AG09309 (cell line): ENCODE results near the gene IGSF1.

Experiments used
- DNase-seq: peaks from one replicate; pipeline ENCODE4 v3.0.0-alpha.2; 2010; ENCODE audit warnings: low read depth
- H3K4me3 ChIP-seq: 2 replicates; pipeline ENCODE4 v1.5.1; 2011; ENCODE audit warnings: mild to moderate bottlenecking, low read depth, low read length, moderate library complexity; ENCODE audit not compliant: control insufficient read depth
- TF ChIP-seq, protein P1 (sequence below): IDR thresholded peaks from 2 replicates; pipeline ENCODE4 v1.5.1; 2011; ENCODE audit warnings: mild to moderate bottlenecking, low read depth, low read length, inconsistent platforms; ENCODE audit not compliant: insufficient read depth, control insufficient read depth; ENCODE audit errors: missing control alignments

The IGSF1 gene, protein sequence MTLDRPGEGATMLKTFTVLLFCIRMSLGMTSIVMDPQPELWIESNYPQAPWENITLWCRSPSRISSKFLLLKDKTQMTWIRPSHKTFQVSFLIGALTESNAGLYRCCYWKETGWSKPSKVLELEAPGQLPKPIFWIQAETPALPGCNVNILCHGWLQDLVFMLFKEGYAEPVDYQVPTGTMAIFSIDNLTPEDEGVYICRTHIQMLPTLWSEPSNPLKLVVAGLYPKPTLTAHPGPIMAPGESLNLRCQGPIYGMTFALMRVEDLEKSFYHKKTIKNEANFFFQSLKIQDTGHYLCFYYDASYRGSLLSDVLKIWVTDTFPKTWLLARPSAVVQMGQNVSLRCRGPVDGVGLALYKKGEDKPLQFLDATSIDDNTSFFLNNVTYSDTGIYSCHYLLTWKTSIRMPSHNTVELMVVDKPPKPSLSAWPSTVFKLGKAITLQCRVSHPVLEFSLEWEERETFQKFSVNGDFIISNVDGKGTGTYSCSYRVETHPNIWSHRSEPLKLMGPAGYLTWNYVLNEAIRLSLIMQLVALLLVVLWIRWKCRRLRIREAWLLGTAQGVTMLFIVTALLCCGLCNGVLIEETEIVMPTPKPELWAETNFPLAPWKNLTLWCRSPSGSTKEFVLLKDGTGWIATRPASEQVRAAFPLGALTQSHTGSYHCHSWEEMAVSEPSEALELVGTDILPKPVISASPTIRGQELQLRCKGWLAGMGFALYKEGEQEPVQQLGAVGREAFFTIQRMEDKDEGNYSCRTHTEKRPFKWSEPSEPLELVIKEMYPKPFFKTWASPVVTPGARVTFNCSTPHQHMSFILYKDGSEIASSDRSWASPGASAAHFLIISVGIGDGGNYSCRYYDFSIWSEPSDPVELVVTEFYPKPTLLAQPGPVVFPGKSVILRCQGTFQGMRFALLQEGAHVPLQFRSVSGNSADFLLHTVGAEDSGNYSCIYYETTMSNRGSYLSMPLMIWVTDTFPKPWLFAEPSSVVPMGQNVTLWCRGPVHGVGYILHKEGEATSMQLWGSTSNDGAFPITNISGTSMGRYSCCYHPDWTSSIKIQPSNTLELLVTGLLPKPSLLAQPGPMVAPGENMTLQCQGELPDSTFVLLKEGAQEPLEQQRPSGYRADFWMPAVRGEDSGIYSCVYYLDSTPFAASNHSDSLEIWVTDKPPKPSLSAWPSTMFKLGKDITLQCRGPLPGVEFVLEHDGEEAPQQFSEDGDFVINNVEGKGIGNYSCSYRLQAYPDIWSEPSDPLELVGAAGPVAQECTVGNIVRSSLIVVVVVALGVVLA (N-terminal part only)

DNA sequence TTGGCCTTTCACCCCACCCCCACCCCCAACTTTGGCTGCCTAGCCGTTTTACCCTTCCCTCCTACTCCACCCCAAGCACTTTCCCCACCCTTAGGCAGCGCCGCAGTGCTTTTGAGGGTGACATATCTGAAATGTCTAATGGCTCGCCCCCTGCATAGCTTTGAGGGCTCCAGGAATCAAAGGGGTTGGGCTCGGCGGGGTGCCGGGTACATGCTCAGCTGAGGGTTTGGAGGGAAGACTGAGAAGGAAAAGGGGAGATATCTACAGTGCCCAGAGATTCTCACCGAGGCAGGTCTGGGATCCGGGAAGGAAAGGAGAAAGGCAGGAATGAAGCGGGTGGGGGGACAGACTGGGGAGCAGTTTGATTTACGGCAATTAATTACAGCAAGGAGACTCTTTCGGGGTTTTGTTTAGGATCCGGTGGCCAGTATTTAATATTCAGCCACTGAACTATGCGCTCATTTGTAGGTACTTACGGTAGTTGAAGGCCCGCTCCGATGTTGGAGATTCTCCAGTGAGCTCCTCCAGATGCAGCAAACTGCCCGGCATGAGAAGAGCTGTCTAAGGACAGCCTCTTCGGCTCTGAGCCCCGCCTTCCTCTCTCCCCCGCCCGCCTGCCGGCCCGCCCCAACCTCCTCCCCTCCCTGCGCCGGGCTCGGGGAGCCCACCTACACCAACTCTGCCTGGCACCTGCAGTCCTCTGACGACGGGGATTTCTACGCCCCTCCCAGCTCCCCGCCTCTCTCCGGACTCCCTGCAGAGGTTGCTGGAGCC lies at the start of gene IGSF1:
TSS of gene IGSF1 (minus strand) at position 569 of the 774 bp plus-strand sequence. CDS start 2,632 bp downstream, outside the sequence.
- DNase-seq: no peak
- TF ChIP-seq, protein P1, sequence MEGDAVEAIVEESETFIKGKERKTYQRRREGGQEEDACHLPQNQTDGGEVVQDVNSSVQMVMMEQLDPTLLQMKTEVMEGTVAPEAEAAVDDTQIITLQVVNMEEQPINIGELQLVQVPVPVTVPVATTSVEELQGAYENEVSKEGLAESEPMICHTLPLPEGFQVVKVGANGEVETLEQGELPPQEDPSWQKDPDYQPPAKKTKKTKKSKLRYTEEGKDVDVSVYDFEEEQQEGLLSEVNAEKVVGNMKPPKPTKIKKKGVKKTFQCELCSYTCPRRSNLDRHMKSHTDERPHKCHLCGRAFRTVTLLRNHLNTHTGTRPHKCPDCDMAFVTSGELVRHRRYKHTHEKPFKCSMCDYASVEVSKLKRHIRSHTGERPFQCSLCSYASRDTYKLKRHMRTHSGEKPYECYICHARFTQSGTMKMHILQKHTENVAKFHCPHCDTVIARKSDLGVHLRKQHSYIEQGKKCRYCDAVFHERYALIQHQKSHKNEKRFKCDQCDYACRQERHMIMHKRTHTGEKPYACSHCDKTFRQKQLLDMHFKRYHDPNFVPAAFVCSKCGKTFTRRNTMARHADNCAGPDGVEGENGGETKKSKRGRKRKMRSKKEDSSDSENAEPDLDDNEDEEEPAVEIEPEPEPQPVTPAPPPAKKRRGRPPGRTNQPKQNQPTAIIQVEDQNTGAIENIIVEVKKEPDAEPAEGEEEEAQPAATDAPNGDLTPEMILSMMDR: no peak
- no peak within 1 kb of the TSS for H3K4me3 ChIP-seq

DNA sequence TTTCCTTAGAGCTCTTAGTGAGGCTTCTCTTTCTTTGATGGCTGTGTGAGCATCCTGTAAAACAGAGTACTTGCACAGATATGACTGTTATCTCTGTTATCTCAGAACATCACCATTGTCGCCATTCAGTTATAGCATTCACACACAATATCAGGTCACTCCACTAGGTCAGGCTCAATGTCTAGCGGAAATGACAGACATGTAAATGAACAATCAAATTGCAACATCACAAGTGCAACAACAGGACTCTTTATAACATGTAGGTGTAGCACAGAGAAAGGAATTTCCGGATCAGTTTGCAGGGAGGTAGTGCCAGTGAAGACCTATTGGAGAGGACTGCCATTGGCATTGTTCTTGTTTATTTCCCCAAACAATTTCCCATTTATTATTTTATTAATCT lies 43.2 kb upstream of the IGSF1 start:
- TF ChIP-seq, protein P1: no peak
- H3K4me3 ChIP-seq: no peak overlapping the region
- DNase-seq: no peak

DNA sequence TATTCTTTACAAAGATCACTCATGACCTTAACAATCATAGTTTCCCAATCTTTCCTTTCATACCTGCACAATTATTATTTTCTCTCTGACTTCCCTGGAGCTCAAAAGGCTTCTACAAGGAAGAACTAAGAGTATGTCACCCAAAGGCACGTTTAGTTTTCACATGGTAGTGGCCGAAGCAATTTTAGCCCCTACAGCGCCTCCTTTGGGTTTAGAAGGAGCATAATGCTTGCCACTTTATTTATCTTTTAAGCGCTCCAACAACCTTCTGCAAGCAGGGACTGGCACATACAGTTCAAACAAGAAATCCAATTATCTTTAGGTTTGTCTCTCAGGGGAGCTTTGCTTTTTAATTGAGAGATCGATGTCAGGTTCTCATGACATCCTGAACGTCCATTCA lies 42.0 kb upstream of the IGSF1 start:
- DNase-seq: no peak
- TF ChIP-seq, protein P1: no peak

DNA sequence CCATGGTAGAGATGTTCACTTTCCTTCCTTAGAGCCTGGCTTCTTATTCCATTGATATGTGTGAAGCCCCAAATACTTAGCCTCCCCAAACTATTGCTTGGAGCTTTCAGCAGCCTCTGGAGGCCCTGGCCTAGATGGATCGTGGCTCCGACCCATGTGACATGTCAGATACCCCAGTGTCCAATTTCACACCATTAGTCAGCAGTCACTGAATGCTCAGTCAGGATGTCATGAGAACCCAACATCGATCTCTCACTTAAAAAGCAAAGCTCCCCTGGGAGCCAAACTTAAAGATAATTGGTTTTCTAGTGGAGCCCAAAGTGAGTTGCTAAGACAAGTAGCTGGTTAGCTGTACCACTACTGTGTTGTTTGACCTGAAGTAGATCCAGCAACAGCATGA lies 41.6 kb upstream of the IGSF1 start:
- no peak for DNase-seq
- H3K4me3 ChIP-seq: no peak overlapping the region
- TF ChIP-seq, protein P1: no peak

More for the DNA sequence above, 42.0 kb upstream of the IGSF1 start:
- H3K4me3 ChIP-seq: no peak overlapping the region

DNA sequence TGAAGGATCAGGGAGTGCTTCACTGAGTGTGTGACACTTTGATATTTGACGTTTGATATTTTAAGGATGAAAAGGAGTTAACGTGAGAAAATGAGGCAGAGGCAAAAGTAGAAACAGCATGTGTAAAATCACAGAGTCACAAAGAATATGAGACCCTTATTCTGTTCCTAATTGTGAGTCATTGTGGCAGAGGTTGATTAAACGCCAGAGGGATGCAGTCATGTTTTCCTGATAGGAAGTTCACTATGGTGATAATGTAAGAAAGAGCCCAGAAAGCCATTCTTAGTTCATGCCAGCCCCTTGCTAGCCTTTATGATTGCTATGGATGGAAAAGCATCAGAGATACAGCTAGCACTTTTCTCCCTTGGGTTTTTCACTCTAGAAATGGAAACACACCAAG lies 33.5 kb upstream of the IGSF1 start:
- no peak overlapping the region for H3K4me3 ChIP-seq
- DNase-seq: no peak
- TF ChIP-seq, protein P1: no peak
